Measurements from ENCODE around the gene ZNF76. TPM values are rescaled to one million over a fixed set of nuclear protein-coding genes. Genes with fewer than 3 reads are reported as not detected.

The ZNF76 gene
- total and polyA plus RNA-seq, 9 of the 15 experiments (the other 6 are each of a cell fraction or from before 2014, with no cell fraction given), result 1.2 to 17.8 (median 10.7) TPM

GRCh38 chr6:35342258-35343091 is 82.9 kb downstream of the ZNF76 start, which contains the start of gene PPARD (continued):
- no peak for TF ChIP-seq RAD51 (IDR thresholded peaks at IDR 0.05; ENCODE audit: borderline replicate concordance, low read depth)
- no peak for TF ChIP-seq CBFA2T3 (IDR thresholded peaks at IDR 0.05)
- TF ChIP-seq POLR2B (IDR thresholded peaks at IDR 0.05; ENCODE audit: low read depth, partially characterized antibody), result no peak
- no peak for TF ChIP-seq PHB2 (IDR thresholded peaks at IDR 0.05; ENCODE audit: low read depth)
- TF ChIP-seq ZNF354B (CRISPR knock-in tag; IDR thresholded peaks at IDR 0.05), result no peak
- TF ChIP-seq, protein P1, sequence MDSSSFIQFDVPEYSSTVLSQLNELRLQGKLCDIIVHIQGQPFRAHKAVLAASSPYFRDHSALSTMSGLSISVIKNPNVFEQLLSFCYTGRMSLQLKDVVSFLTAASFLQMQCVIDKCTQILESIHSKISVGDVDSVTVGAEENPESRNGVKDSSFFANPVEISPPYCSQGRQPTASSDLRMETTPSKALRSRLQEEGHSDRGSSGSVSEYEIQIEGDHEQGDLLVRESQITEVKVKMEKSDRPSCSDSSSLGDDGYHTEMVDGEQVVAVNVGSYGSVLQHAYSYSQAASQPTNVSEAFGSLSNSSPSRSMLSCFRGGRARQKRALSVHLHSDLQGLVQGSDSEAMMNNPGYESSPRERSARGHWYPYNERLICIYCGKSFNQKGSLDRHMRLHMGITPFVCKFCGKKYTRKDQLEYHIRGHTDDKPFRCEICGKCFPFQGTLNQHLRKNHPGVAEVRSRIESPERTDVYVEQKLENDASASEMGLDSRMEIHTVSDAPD (CRISPR knock-in tag; IDR thresholded peaks at IDR 0.05), result no peak
- no peak for TF ChIP-seq TCFL5 (CRISPR knock-in tag; conservative IDR thresholded peaks at IDR 0.05)
- TF ChIP-seq RERE (CRISPR knock-in tag; IDR thresholded peaks at IDR 0.05; ENCODE audit: borderline replicate concordance), result no peak
- no peak for TF ChIP-seq E4F1 (CRISPR knock-in tag; IDR thresholded peaks at IDR 0.05; ENCODE audit: borderline replicate concordance)
- TF ChIP-seq NFATC3 (IDR thresholded peaks at IDR 0.05), result no peak
- TF ChIP-seq PRMT5 (CRISPR knock-in tag; IDR thresholded peaks at IDR 0.05), result no peak
- TF ChIP-seq ZNF583 (CRISPR knock-in tag; IDR thresholded peaks at IDR 0.05), result no peak
- TF ChIP-seq NFIC (IDR thresholded peaks at IDR 0.05), result 0 out of 2 replicates have a peak, but pooled peaks have one; percentile 8
- no peak for TF ChIP-seq PURB (CRISPR knock-in tag; IDR thresholded peaks at IDR 0.05; ENCODE audit: low read depth)
- TF ChIP-seq ZNF12 (CRISPR knock-in tag; IDR thresholded peaks at IDR 0.05), result 0 out of 2 replicates have a peak, but pooled peaks have one; percentile 10
- no peak for TF ChIP-seq MECOM (CRISPR knock-in tag; IDR thresholded peaks at IDR 0.05)
- no peak for TF ChIP-seq FOXP4 (CRISPR knock-in tag; IDR thresholded peaks at IDR 0.05; ENCODE audit: borderline replicate concordance)
- TF ChIP-seq ZNF121 (CRISPR knock-in tag; conservative IDR thresholded peaks at IDR 0.05), result no peak

Measured in K562 (cell line).